Neural progenitor cell (in vitro differentiated cells): ENCODE data around the gene UBAP2L.

Source experiments
- CTCF ChIP-seq: fragments of 200-600 bp; sonication (generic); IDR thresholded peaks from 2 replicates; pipeline ENCODE4 v1.5.1; 2017; ENCODE audit warnings: antibody characterized with exemption, mild to moderate bottlenecking
- EZH2 ChIP-seq: fragments of 200-600 bp; sonication (generic); IDR thresholded peaks from 2 replicates; pipeline ENCODE4 v1.6.1; 2017; ENCODE audit warnings: antibody characterized with exemption, mild to moderate bottlenecking, moderate library complexity
- EZH2phosphoT487 ChIP-seq: fragments of 200-600 bp; sonication (generic); IDR thresholded peaks from 2 replicates; pipeline ENCODE4 v1.6.1; 2017; ENCODE audit warnings: antibody characterized with exemption

- TF ChIP-seq CTCF (no peak), EZH2 (no peak), EZH2phosphoT487 (no peak)
Observed at GRCh38 chr1:154240294-154240833, 19.6 kb downstream of the UBAP2L start.
